Measurements from ENCODE around the gene FILIP1.

FILIP1 gene

GRCh38 chr6:75334266-75335040 is 159.1 kb downstream of the FILIP1 start:
- DNase-seq (ENCODE audit: low read depth): peak; percentile 66

- no peak for DNase-seq (ENCODE audit: low read depth)
Measured at GRCh38 chr6:75333676-75334200, 159.9 kb downstream of the FILIP1 start.

GRCh38 chr6:75331151-75331550 is 162.4 kb downstream of the FILIP1 start:
- peak; percentile 95 for DNase-seq (ENCODE audit: low read depth)

GRCh38 chr6:75329703-75330102 is 163.9 kb downstream of the FILIP1 start:
- DNase-seq (ENCODE audit: low read depth): no peak

- DNase-seq (ENCODE audit: low read depth): no peak
Measured at GRCh38 chr6:75327807-75328206, 165.8 kb downstream of the FILIP1 start.

- DNase-seq (ENCODE audit: low read depth): no peak
Measured at GRCh38 chr6:75326557-75327258, 166.9 kb downstream of the FILIP1 start.

GRCh38 chr6:75318900-75319299 is 174.7 kb downstream of the FILIP1 start:
- no peak for DNase-seq (ENCODE audit: low read depth)

- peak; percentile 94 for DNase-seq (ENCODE audit: low read depth)
Measured at GRCh38 chr6:75317503-75318206, 175.9 kb downstream of the FILIP1 start.

GRCh38 chr6:75315978-75316377 is 177.6 kb downstream of the FILIP1 start:
- no peak for DNase-seq (ENCODE audit: low read depth)

- DNase-seq (ENCODE audit: low read depth): no peak
Measured at GRCh38 chr6:75308250-75308988, 185.2 kb downstream of the FILIP1 start.

- DNase-seq (ENCODE audit: low read depth): no peak
Measured at GRCh38 chr6:75307364-75308004, 186.1 kb downstream of the FILIP1 start.

GRCh38 chr6:75306064-75306463 is 187.5 kb downstream of the FILIP1 start:
- no peak for DNase-seq (ENCODE audit: low read depth)

GRCh38 chr6:75305573-75305972 is 188.0 kb downstream of the FILIP1 start:
- DNase-seq (ENCODE audit: low read depth): no peak

- no peak for DNase-seq (ENCODE audit: low read depth)
Measured at GRCh38 chr6:75302280-75302679, 191.3 kb downstream of the FILIP1 start.

GRCh38 chr6:75301537-75301936 is 192.1 kb downstream of the FILIP1 start:
- no peak for DNase-seq (ENCODE audit: low read depth)

GRCh38 chr6:75301088-75301487 is 192.5 kb downstream of the FILIP1 start:
- no peak for DNase-seq (ENCODE audit: low read depth)

- no peak for DNase-seq (ENCODE audit: low read depth)
Measured at GRCh38 chr6:75300531-75300855, 193.1 kb downstream of the FILIP1 start.

GRCh38 chr6:75299801-75300530 is 193.6 kb downstream of the FILIP1 start:
- DNase-seq (ENCODE audit: low read depth): peak; percentile 22

- DNase-seq (ENCODE audit: low read depth): peak; percentile 70
Measured at GRCh38 chr6:75296811-75297779, 196.5 kb downstream of the FILIP1 start.

GRCh38 chr6:75292555-75292954 is 201.0 kb downstream of the FILIP1 start:
- DNase-seq (ENCODE audit: low read depth): no peak

Measured in EH (cell line).